Activated CD4-positive, alpha-beta T cell treated with anti-CD3 and anti-CD28 coated beads, Interleukin-2, amount 10 ng/mL, durations not matched to agents 7 days and 5 days (primary cell): Measurements from ENCODE around the gene OGFOD2. TPM values are rescaled to one million over a fixed set of nuclear protein-coding genes. Genes with fewer than 3 reads are reported as not detected.

ENCODE experiments used
- CTCF ChIA-PET: fragments of 350-600 bp; sonication (Branson Sonifier 250); formaldehyde crosslinking; loops from one replicate; lab custom pipeline; 2021; ENCODE audit warnings: antibody characterized with exemption; lab: Charles Lee
- POLR2A ChIA-PET: fragments of 350-600 bp; sonication (Branson Sonifier 250); formaldehyde crosslinking; loops from one replicate; lab custom pipeline; 2021; ENCODE audit warnings: antibody characterized with exemption; lab: Charles Lee
- DNase-seq: peaks from one replicate; pipeline ENCODE4 v3.0.0-alpha.2; 2020
- H3K27ac Mint-ChIP-seq: one replicate; pipeline ENCODE4 v1.8.0; 2021; ENCODE audit warnings: mild to moderate bottlenecking, moderate library complexity, mixed read lengths
- H3K27me3 Mint-ChIP-seq: one replicate; pipeline ENCODE4 v1.8.0; 2021; ENCODE audit warnings: mixed read lengths
- H3K36me3 Mint-ChIP-seq: one replicate; pipeline ENCODE4 v1.8.0; 2021; ENCODE audit warnings: low read depth, mixed read lengths
- H3K4me1 Mint-ChIP-seq: one replicate; pipeline ENCODE4 v1.8.0; 2021; ENCODE audit warnings: mixed read lengths
- H3K4me3 Mint-ChIP-seq: one replicate; pipeline ENCODE4 v1.8.0; 2021; ENCODE audit warnings: mild to moderate bottlenecking, moderate library complexity, mixed read lengths
- H3K9me3 Mint-ChIP-seq: one replicate; pipeline ENCODE4 v1.8.0; 2021; ENCODE audit warnings: mixed read lengths
- total RNA-seq, 2 experiments: library from RNA; stranded (reverse); gene quantifications; one replicate each; pipeline ENCODE4 v1.2.3, GENCODE V29; 2021

Gene OGFOD2
- total RNA-seq, 2 experiments from 2014 or later = 25.3 to 25.9 TPM

- POLR2A ChIA-PET = no interaction called here
- DNase-seq = no peak
- peaks cover 23% of the 10 kb centered on the region for H3K4me1 Mint-ChIP-seq
- no peak overlapping the region for H3K27ac Mint-ChIP-seq
- H3K9me3 Mint-ChIP-seq = no peaks in the 10 kb centered on the region
- H3K27me3 Mint-ChIP-seq = no peaks in the 10 kb centered on the region
- no peaks in the 10 kb centered on the region for H3K36me3 Mint-ChIP-seq
- no peak overlapping the region for H3K4me3 Mint-ChIP-seq
- CTCF ChIA-PET = interaction anchor here (0.7 to 1.5 kb wide), 3 partner anchors 109 to 317 kb away, joined by 3 to 13 read pairs (median 6); no protein-coding TSS in a partner anchor
These were observed 5.4 kb upstream of the OGFOD2 start for GRCh38 chr12:122969676-122970075.

GRCh38 chr12:122974274-122974891 is 661 bp upstream of the OGFOD2 start:
- ChIA-PET CTCF (interaction anchor here (1.0 to 2.0 kb wide), 6 partner anchors 11 to 263 kb away, joined by 3 to 7 read pairs (median 4); no protein-coding TSS in a partner anchor), POLR2A (interaction anchor here (1.1 kb wide), 1 partner anchor 258 kb away, joined by 5 read pairs; the partner anchor contains the start of genes MPHOSPH9 and MTRFR)
- Mint-ChIP-seq H3K36me3 (peaks cover 1% of the 10 kb centered on the region), H3K9me3 (no peaks in the 10 kb centered on the region), H3K4me1 (peaks cover 30% of the 10 kb centered on the region), H3K27ac (peak overlapping the region; percentile 100), H3K4me3 (peak overlapping the region; percentile 98), H3K27me3 (no peaks in the 10 kb centered on the region)
- peak; percentile 99 for DNase-seq

GRCh38 chr12:122975790-122976647 is 975 bp downstream of the OGFOD2 start:
- Mint-ChIP-seq H3K27ac (peak overlapping the region; percentile 100), H3K9me3 (no peaks in the 10 kb centered on the region), H3K4me3 (peak overlapping the region; percentile 98), H3K4me1 (peaks cover 38% of the 10 kb centered on the region), H3K36me3 (peaks cover 2% of the 10 kb centered on the region), H3K27me3 (no peaks in the 10 kb centered on the region)
- CTCF ChIA-PET = interaction anchor here (1.2 to 2.0 kb wide), 3 partner anchors 47 to 262 kb away, joined by 3 to 7 read pairs (median 3); no protein-coding TSS in a partner anchor
- no peak for DNase-seq
- POLR2A ChIA-PET = interaction anchor here (1.8 kb wide), 1 partner anchor 257 kb away, joined by 8 read pairs; the partner anchor contains the start of genes MPHOSPH9 and MTRFR

- ChIA-PET CTCF (interaction anchor here (1.2 to 1.5 kb wide), 2 partner anchors 46 to 74 kb away, joined by 3 read pairs; no protein-coding TSS in a partner anchor), POLR2A (interaction anchor here (1.8 kb wide), 1 partner anchor 256 kb away, joined by 8 read pairs; the partner anchor contains the start of genes MPHOSPH9 and MTRFR)
- DNase-seq = no peak
- Mint-ChIP-seq H3K36me3 (peaks cover 4% of the 10 kb centered on the region), H3K27me3 (no peaks in the 10 kb centered on the region), H3K9me3 (no peaks in the 10 kb centered on the region), H3K27ac (no peak overlapping the region), H3K4me1 (peaks cover 41% of the 10 kb centered on the region), H3K4me3 (peak overlapping the region; percentile 98)
These were observed 1.6 kb downstream of the OGFOD2 start for GRCh38 chr12:122976648-122976975.

- peaks cover 46% of the 10 kb centered on the region for H3K4me1 Mint-ChIP-seq
- no peaks in the 10 kb centered on the region for H3K9me3 Mint-ChIP-seq
- ChIA-PET POLR2A (no interaction called here), CTCF (interaction anchor here (1.2 to 1.5 kb wide), 2 partner anchors 45 to 73 kb away, joined by 3 read pairs; no protein-coding TSS in a partner anchor)
- H3K36me3 Mint-ChIP-seq = peaks cover 9% of the 10 kb centered on the region
- H3K4me3 Mint-ChIP-seq = peak overlapping the region; percentile 36
- no peaks in the 10 kb centered on the region for H3K27me3 Mint-ChIP-seq
- DNase-seq = no peak
- H3K27ac Mint-ChIP-seq = peak overlapping the region; percentile 31
These were observed 2.1 kb downstream of the OGFOD2 start for GRCh38 chr12:122977153-122977552.

- POLR2A ChIA-PET = no interaction called here
- Mint-ChIP-seq H3K36me3 (peaks cover 16% of the 10 kb centered on the region), H3K9me3 (no peaks in the 10 kb centered on the region), H3K27ac (no peak overlapping the region), H3K4me3 (peak overlapping the region; percentile 5), H3K27me3 (no peaks in the 10 kb centered on the region), H3K4me1 (peaks cover 51% of the 10 kb centered on the region)
- CTCF ChIA-PET = no interaction called here
- no peak for DNase-seq
These were observed 2.8 kb downstream of the OGFOD2 start for GRCh38 chr12:122977655-122978392.

GRCh38 chr12:122978507-122978955 is 3.5 kb downstream of the OGFOD2 start:
- POLR2A ChIA-PET = no interaction called here
- Mint-ChIP-seq H3K27me3 (no peaks in the 10 kb centered on the region), H3K27ac (no peak overlapping the region), H3K4me1 (peaks cover 55% of the 10 kb centered on the region), H3K9me3 (no peaks in the 10 kb centered on the region), H3K4me3 (no peak overlapping the region), H3K36me3 (peaks cover 22% of the 10 kb centered on the region)
- no peak for DNase-seq
- CTCF ChIA-PET = interaction anchor here (1.8 kb wide), 1 partner anchor 12 kb away, joined by 8 read pairs; the partner anchor contains the start of gene ABCB9

- Mint-ChIP-seq H3K9me3 (no peaks in the 10 kb centered on the region), H3K27me3 (no peaks in the 10 kb centered on the region), H3K36me3 (peaks cover 22% of the 10 kb centered on the region), H3K4me3 (peak overlapping the region; percentile 87), H3K27ac (peak overlapping the region; percentile 89), H3K4me1 (peaks cover 55% of the 10 kb centered on the region)
- DNase-seq = no peak
- ChIA-PET CTCF (interaction anchor here (0.9 to 1.8 kb wide), 3 partner anchors 8 to 12 kb away, joined by 3 to 8 read pairs (median 4); partner anchors contain the start of gene ABCB9), POLR2A (no interaction called here)
These were observed 4.2 kb downstream of the OGFOD2 start for GRCh38 chr12:122979001-122979907.

GRCh38 chr12:122979908-122980182 is 4.8 kb downstream of the OGFOD2 start:
- Mint-ChIP-seq H3K9me3 (no peaks in the 10 kb centered on the region), H3K4me3 (peak overlapping the region; percentile 87), H3K27me3 (no peaks in the 10 kb centered on the region), H3K36me3 (peaks cover 24% of the 10 kb centered on the region), H3K4me1 (peaks cover 59% of the 10 kb centered on the region), H3K27ac (peak overlapping the region; percentile 89)
- no peak for DNase-seq
- POLR2A ChIA-PET = interaction anchor here (0.8 kb wide), 1 partner anchor 10 kb away, joined by 4 read pairs; no protein-coding TSS in a partner anchor
- CTCF ChIA-PET = interaction anchor here (0.9 to 1.8 kb wide), 3 partner anchors 9 to 13 kb away, joined by 3 to 8 read pairs (median 4); partner anchors contain the start of gene ABCB9

GRCh38 chr12:122980183-122981035 is 5.4 kb downstream of the OGFOD2 start, which contains the start of gene ARL6IP4:
Gene ARL6IP4 (plus strand): TSS chr12:122980681. CDS start chr12:122981140, 459 bp downstream.
- POLR2A ChIA-PET = interaction anchor here (0.8 kb wide), 1 partner anchor 10 kb away, joined by 4 read pairs; no protein-coding TSS in a partner anchor
- no peaks in the 10 kb centered on the region for H3K9me3 Mint-ChIP-seq
- H3K36me3 Mint-ChIP-seq = peaks cover 24% of the 10 kb centered on the region
- peaks cover 59% of the 10 kb centered on the region for H3K4me1 Mint-ChIP-seq
- H3K27me3 Mint-ChIP-seq = no peaks in the 10 kb centered on the region
- peak within 1 kb of the TSS; percentile 87 for H3K4me3 Mint-ChIP-seq
- CTCF ChIA-PET = interaction anchor here (0.9 to 1.8 kb wide), 4 partner anchors 9 to 14 kb away, joined by 3 to 8 read pairs (median 5); partner anchors contain the start of gene ABCB9
- H3K27ac Mint-ChIP-seq = peak within 1 kb of the TSS; percentile 89
- DNase-seq = peak; percentile 67
